ENCODE results near the gene NUMA1.

NUMA1 gene, protein sequence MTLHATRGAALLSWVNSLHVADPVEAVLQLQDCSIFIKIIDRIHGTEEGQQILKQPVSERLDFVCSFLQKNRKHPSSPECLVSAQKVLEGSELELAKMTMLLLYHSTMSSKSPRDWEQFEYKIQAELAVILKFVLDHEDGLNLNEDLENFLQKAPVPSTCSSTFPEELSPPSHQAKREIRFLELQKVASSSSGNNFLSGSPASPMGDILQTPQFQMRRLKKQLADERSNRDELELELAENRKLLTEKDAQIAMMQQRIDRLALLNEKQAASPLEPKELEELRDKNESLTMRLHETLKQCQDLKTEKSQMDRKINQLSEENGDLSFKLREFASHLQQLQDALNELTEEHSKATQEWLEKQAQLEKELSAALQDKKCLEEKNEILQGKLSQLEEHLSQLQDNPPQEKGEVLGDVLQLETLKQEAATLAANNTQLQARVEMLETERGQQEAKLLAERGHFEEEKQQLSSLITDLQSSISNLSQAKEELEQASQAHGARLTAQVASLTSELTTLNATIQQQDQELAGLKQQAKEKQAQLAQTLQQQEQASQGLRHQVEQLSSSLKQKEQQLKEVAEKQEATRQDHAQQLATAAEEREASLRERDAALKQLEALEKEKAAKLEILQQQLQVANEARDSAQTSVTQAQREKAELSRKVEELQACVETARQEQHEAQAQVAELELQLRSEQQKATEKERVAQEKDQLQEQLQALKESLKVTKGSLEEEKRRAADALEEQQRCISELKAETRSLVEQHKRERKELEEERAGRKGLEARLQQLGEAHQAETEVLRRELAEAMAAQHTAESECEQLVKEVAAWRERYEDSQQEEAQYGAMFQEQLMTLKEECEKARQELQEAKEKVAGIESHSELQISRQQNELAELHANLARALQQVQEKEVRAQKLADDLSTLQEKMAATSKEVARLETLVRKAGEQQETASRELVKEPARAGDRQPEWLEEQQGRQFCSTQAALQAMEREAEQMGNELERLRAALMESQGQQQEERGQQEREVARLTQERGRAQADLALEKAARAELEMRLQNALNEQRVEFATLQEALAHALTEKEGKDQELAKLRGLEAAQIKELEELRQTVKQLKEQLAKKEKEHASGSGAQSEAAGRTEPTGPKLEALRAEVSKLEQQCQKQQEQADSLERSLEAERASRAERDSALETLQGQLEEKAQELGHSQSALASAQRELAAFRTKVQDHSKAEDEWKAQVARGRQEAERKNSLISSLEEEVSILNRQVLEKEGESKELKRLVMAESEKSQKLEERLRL (N-terminal part only)
- total RNA-seq = 493 to 601 (median 591) reads per million in 3 donors

DNA sequence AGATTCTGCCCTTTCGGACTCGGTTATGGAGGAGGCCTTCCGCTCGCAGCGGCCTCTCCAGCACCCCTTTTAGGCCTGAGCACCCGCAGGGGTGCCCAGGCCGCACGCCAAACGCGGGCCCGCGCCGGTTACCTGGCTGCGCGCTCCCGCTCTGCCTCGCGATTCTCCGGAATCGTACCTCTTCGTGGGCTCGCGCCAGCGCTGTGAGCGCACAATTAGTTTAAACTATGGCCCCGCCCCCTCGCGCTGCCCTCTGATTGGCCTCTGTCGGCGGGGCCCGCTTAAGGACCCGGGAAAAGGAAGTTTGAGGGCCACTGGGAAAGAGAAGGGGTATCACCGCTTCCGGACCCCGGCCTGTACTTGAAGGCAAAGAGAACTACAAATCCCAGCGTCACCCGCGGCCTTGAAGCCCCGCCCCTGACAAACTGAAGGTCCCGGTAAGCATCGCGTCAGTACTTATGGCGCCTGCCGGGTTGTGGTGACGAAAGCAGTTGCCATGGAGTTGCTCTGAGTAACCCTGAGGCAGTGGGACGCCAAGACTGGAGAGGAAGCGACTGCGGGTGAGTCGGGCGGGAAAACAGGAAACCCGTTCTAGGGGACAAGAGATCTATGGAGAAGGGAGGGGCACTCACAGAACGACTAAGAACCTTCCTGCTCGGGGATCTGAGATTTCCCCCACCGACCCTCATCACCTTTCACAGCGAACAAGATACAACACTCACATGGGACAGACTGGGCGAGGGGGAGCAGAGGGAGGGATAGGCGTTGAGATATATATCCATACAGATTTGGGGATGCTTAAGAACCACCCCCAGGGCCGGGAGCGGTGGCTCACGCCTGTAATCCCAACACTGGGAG lies at the start of gene NUMA1, which contains the start of gene LRRC51:
NUMA1 (minus strand) TSS at position 217 of the 858 bp plus-strand sequence. CDS start 44,599 bp downstream, outside the sequence.
LRRC51 (plus strand) TSS at position 525 of the 858 bp plus-strand sequence. CDS start 8,234 bp downstream, outside the sequence.
- Histone ChIP-seq H3K4me1 (ENCODE audit: control insufficient read depth, insufficient read depth, low read length, poor library complexity, severe bottlenecking) (peaks cover 11% of the 10 kb centered on the region), H3K9me3 (ENCODE audit: control insufficient read depth, low read length) (no peaks in the 10 kb centered on the region), H3K4me3 (ENCODE audit: insufficient read depth, low read depth, low read length, poor library complexity, severe bottlenecking) (peak within 1 kb of the TSS; percentile 66), H3K27me3 (replicated peaks; ENCODE audit: control insufficient read depth, insufficient read depth, low read length, poor library complexity, severe bottlenecking) (no peaks in the 10 kb centered on the region), H3K27ac (ENCODE audit: insufficient read depth, low read length, poor library complexity, severe bottlenecking) (peak within 1 kb of the TSS; percentile 82), H3K36me3 (ENCODE audit: control insufficient read depth, insufficient read depth, low read length) (peaks cover 3% of the 10 kb centered on the region)
- peak; percentile 99 to 100 (median 99) for DNase-seq

DNA sequence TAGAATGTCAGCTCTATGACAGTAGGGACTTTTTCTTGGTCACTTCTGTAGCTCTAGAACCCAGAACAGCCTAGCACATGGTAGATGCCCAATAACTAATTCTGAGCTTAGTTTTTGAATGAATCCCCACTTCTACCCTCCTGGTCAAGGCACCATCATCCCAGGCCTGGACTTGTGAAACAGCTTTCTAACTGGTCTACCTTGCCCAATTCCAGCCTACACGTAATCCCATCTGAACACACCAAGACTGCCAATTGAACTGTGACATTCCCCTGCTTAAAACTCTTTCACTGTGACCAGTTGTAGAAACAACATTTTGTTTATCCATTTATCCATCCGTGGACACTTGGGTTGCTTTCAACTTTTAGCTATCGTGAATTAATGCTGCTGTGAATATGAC lies 49.0 kb upstream of the NUMA1 start:
- H3K9me3 ChIP-seq (ENCODE audit: control insufficient read depth, low read length) = no peaks in the 10 kb centered on the region
- no peak overlapping the region for H3K4me3 ChIP-seq (ENCODE audit: insufficient read depth, low read depth, low read length, poor library complexity, severe bottlenecking)
- DNase-seq = no peak
- H3K4me1 ChIP-seq (ENCODE audit: control insufficient read depth, insufficient read depth, low read length, poor library complexity, severe bottlenecking) = no peaks in the 10 kb centered on the region
- H3K27me3 ChIP-seq (replicated peaks; ENCODE audit: control insufficient read depth, insufficient read depth, low read length, poor library complexity, severe bottlenecking) = no peaks in the 10 kb centered on the region
- H3K27ac ChIP-seq (ENCODE audit: insufficient read depth, low read length, poor library complexity, severe bottlenecking) = no peak overlapping the region
- no peaks in the 10 kb centered on the region for H3K36me3 ChIP-seq (ENCODE audit: control insufficient read depth, insufficient read depth, low read length)

DNA sequence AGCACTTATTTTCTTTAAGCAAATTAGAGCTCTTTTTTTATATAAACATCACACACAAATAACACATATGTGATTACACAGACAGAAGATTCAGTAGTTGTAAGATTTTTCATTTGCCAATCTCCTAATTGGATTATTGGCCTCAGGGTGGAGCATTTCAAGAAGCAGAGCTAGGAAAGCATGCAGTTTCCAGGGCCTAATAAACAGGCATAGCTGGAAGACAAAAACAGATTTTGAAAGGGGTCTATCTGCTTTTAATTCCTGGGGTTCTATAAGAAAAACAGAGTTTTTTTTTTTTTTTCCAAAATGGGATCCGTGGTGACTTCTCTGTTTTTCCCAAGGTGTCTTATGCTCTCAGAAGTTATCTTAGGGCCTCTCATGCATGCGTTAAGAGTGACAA lies 47.6 kb upstream of the NUMA1 start:
- Histone ChIP-seq H3K9me3 (ENCODE audit: control insufficient read depth, low read length) (no peaks in the 10 kb centered on the region), H3K36me3 (ENCODE audit: control insufficient read depth, insufficient read depth, low read length) (no peaks in the 10 kb centered on the region), H3K4me1 (ENCODE audit: control insufficient read depth, insufficient read depth, low read length, poor library complexity, severe bottlenecking) (no peaks in the 10 kb centered on the region), H3K27me3 (replicated peaks; ENCODE audit: control insufficient read depth, insufficient read depth, low read length, poor library complexity, severe bottlenecking) (peaks cover 3% of the 10 kb centered on the region), H3K27ac (ENCODE audit: insufficient read depth, low read length, poor library complexity, severe bottlenecking) (no peak overlapping the region), H3K4me3 (ENCODE audit: insufficient read depth, low read depth, low read length, poor library complexity, severe bottlenecking) (no peak overlapping the region)
- DNase-seq = no peak

- H3K36me3 ChIP-seq (ENCODE audit: control insufficient read depth, insufficient read depth, low read length) = no peaks in the 10 kb centered on the region
- H3K4me1 ChIP-seq (ENCODE audit: control insufficient read depth, insufficient read depth, low read length, poor library complexity, severe bottlenecking) = no peaks in the 10 kb centered on the region
- H3K9me3 ChIP-seq (ENCODE audit: control insufficient read depth, low read length) = no peaks in the 10 kb centered on the region
- H3K27me3 ChIP-seq (replicated peaks; ENCODE audit: control insufficient read depth, insufficient read depth, low read length, poor library complexity, severe bottlenecking) = peaks cover 3% of the 10 kb centered on the region
- DNase-seq = no peak
- no peak overlapping the region for H3K4me3 ChIP-seq (ENCODE audit: insufficient read depth, low read depth, low read length, poor library complexity, severe bottlenecking)
- no peak overlapping the region for H3K27ac ChIP-seq (ENCODE audit: insufficient read depth, low read length, poor library complexity, severe bottlenecking)
These were observed 45.6 kb upstream of the NUMA1 start for GRCh38 chr11:72125956-72126355.

GRCh38 chr11:72124046-72124445 lies 43.7 kb upstream of the NUMA1 start:
- Histone ChIP-seq H3K36me3 (ENCODE audit: control insufficient read depth, insufficient read depth, low read length) (no peaks in the 10 kb centered on the region), H3K4me1 (ENCODE audit: control insufficient read depth, insufficient read depth, low read length, poor library complexity, severe bottlenecking) (no peaks in the 10 kb centered on the region), H3K27me3 (replicated peaks; ENCODE audit: control insufficient read depth, insufficient read depth, low read length, poor library complexity, severe bottlenecking) (peaks cover 3% of the 10 kb centered on the region), H3K27ac (ENCODE audit: insufficient read depth, low read length, poor library complexity, severe bottlenecking) (no peak overlapping the region), H3K4me3 (ENCODE audit: insufficient read depth, low read depth, low read length, poor library complexity, severe bottlenecking) (no peak overlapping the region), H3K9me3 (ENCODE audit: control insufficient read depth, low read length) (no peaks in the 10 kb centered on the region)
- DNase-seq = no peak

- no peaks in the 10 kb centered on the region for H3K4me1 ChIP-seq (ENCODE audit: control insufficient read depth, insufficient read depth, low read length, poor library complexity, severe bottlenecking)
- H3K36me3 ChIP-seq (ENCODE audit: control insufficient read depth, insufficient read depth, low read length) = no peaks in the 10 kb centered on the region
- no peak overlapping the region for H3K4me3 ChIP-seq (ENCODE audit: insufficient read depth, low read depth, low read length, poor library complexity, severe bottlenecking)
- H3K9me3 ChIP-seq (ENCODE audit: control insufficient read depth, low read length) = no peaks in the 10 kb centered on the region
- no peak for DNase-seq
- H3K27me3 ChIP-seq (replicated peaks; ENCODE audit: control insufficient read depth, insufficient read depth, low read length, poor library complexity, severe bottlenecking) = peaks cover 3% of the 10 kb centered on the region
- no peak overlapping the region for H3K27ac ChIP-seq (ENCODE audit: insufficient read depth, low read length, poor library complexity, severe bottlenecking)
These were observed 42.8 kb upstream of the NUMA1 start for GRCh38 chr11:72123117-72123653.

GRCh38 chr11:72122607-72123006 lies 42.3 kb upstream of the NUMA1 start:
- DNase-seq = no peak
- H3K4me3 ChIP-seq (ENCODE audit: insufficient read depth, low read depth, low read length, poor library complexity, severe bottlenecking) = no peak overlapping the region
- no peaks in the 10 kb centered on the region for H3K36me3 ChIP-seq (ENCODE audit: control insufficient read depth, insufficient read depth, low read length)
- H3K4me1 ChIP-seq (ENCODE audit: control insufficient read depth, insufficient read depth, low read length, poor library complexity, severe bottlenecking) = no peaks in the 10 kb centered on the region
- H3K9me3 ChIP-seq (ENCODE audit: control insufficient read depth, low read length) = no peaks in the 10 kb centered on the region
- H3K27ac ChIP-seq (ENCODE audit: insufficient read depth, low read length, poor library complexity, severe bottlenecking) = no peak overlapping the region
- H3K27me3 ChIP-seq (replicated peaks; ENCODE audit: control insufficient read depth, insufficient read depth, low read length, poor library complexity, severe bottlenecking) = peaks cover 3% of the 10 kb centered on the region

DNA sequence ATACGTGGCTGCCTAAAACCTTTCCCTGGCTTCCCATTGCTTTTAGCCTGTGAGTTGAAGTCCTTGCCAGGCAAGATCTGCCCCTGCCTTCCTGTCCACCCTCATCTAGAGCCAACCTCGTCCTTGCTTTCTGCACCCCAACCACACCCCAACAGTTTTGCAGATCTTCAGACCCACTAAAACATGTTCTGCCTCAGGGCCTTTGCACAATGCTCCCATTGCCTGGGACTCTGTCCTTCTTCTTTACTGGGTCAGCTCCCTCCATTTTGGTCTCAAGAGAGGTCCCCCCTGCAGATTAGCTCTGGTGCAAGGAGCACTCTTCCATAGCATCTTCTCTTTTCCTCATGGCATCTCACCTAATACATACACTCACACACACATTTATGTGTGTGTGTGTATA lies 40.6 kb upstream of the NUMA1 start:
- Histone ChIP-seq H3K27ac (ENCODE audit: insufficient read depth, low read length, poor library complexity, severe bottlenecking) (no peak overlapping the region), H3K36me3 (ENCODE audit: control insufficient read depth, insufficient read depth, low read length) (no peaks in the 10 kb centered on the region), H3K4me1 (ENCODE audit: control insufficient read depth, insufficient read depth, low read length, poor library complexity, severe bottlenecking) (no peaks in the 10 kb centered on the region), H3K9me3 (ENCODE audit: control insufficient read depth, low read length) (no peaks in the 10 kb centered on the region), H3K4me3 (ENCODE audit: insufficient read depth, low read depth, low read length, poor library complexity, severe bottlenecking) (no peak overlapping the region), H3K27me3 (replicated peaks; ENCODE audit: control insufficient read depth, insufficient read depth, low read length, poor library complexity, severe bottlenecking) (peaks cover 3% of the 10 kb centered on the region)
- no peak for DNase-seq

GRCh38 chr11:72119198-72119597 lies 38.9 kb upstream of the NUMA1 start:
- no peak overlapping the region for H3K27ac ChIP-seq (ENCODE audit: insufficient read depth, low read length, poor library complexity, severe bottlenecking)
- no peaks in the 10 kb centered on the region for H3K36me3 ChIP-seq (ENCODE audit: control insufficient read depth, insufficient read depth, low read length)
- peaks cover 3% of the 10 kb centered on the region for H3K27me3 ChIP-seq (replicated peaks; ENCODE audit: control insufficient read depth, insufficient read depth, low read length, poor library complexity, severe bottlenecking)
- DNase-seq = no peak
- H3K4me1 ChIP-seq (ENCODE audit: control insufficient read depth, insufficient read depth, low read length, poor library complexity, severe bottlenecking) = no peaks in the 10 kb centered on the region
- H3K4me3 ChIP-seq (ENCODE audit: insufficient read depth, low read depth, low read length, poor library complexity, severe bottlenecking) = no peak overlapping the region
- no peaks in the 10 kb centered on the region for H3K9me3 ChIP-seq (ENCODE audit: control insufficient read depth, low read length)
